HG03460 (cell line): ENCODE results near the gene MDH1.

ENCODE experiments used
- ATAC-seq: cut with Tn5 transposase; IDR thresholded peaks from one replicate; pipeline ENCODE4 v1.9.1; 2021; ENCODE audit not compliant: unreplicated experiment

Gene MDH1

GRCh38 chr2:63628403-63628942 is 39.7 kb downstream of the MDH1 start:
- ATAC-seq, result no peak

GRCh38 chr2:63631501-63631900 is 42.7 kb downstream of the MDH1 start:
- ATAC-seq, result no peak

- ATAC-seq, result no peak
Observed at GRCh38 chr2:63632382-63632781, 43.6 kb downstream of the MDH1 start.

GRCh38 chr2:63639344-63639743 is 50.6 kb downstream of the MDH1 start:
- ATAC-seq, result no peak

- ATAC-seq, result no peak
Observed at GRCh38 chr2:63642946-63643345, 54.2 kb downstream of the MDH1 start.

- no peak for ATAC-seq
Observed at GRCh38 chr2:63643486-63643885, 54.7 kb downstream of the MDH1 start.

- no peak for ATAC-seq
Observed at GRCh38 chr2:63648632-63649031, 59.9 kb downstream of the MDH1 start.

- ATAC-seq, result no peak
Observed at GRCh38 chr2:63649829-63650228, 61.1 kb downstream of the MDH1 start.

GRCh38 chr2:63650756-63651155 is 62.0 kb downstream of the MDH1 start:
- no peak for ATAC-seq

- ATAC-seq, result no peak
Observed at GRCh38 chr2:63651356-63651755, 62.6 kb downstream of the MDH1 start.

GRCh38 chr2:63651861-63652651 is 63.3 kb downstream of the MDH1 start:
- no peak for ATAC-seq

GRCh38 chr2:63652652-63652985 is 63.9 kb downstream of the MDH1 start:
- no peak for ATAC-seq

GRCh38 chr2:63654959-63655358 is 66.2 kb downstream of the MDH1 start:
- ATAC-seq, result peak; percentile 50
